Transverse colon (tissue), 4 donors: Measurements from ENCODE around the gene MGAT5.

Source experiments
- POLR2A ChIP-seq: fragments of 450-650 bp; IDR thresholded peaks from one replicate; pipeline ENCODE4 v1.6.1; 2016; ENCODE audit warnings: antibody characterized with exemption, mild to moderate bottlenecking, moderate library complexity
- POLR2AphosphoS5 ChIP-seq, 3 donors: sonication (generic); formaldehyde crosslinking; IDR thresholded peaks; one replicate each; pipeline ENCODE4 v1.6.1; 2016; ENCODE audit warnings: antibody characterized with exemption in 3 of 3
- TF ChIP-seq, protein P1 (sequence below), 5 experiments: fragments of 200-600 bp in 3 of 5; fragments of 450-650 bp in 2 of 5; sonication (generic) in 3 of 5; IDR thresholded peaks; 1 replicate in 2 of 5; 2 replicates in 3 of 5; pipeline ENCODE4 v1.5.1; 2016 to 2017; ENCODE audit warnings: antibody characterized with exemption in 5 of 5, inconsistent platforms in 3 of 5, mild to moderate bottlenecking in 2 of 5, moderate library complexity in 1 of 5

DNA sequence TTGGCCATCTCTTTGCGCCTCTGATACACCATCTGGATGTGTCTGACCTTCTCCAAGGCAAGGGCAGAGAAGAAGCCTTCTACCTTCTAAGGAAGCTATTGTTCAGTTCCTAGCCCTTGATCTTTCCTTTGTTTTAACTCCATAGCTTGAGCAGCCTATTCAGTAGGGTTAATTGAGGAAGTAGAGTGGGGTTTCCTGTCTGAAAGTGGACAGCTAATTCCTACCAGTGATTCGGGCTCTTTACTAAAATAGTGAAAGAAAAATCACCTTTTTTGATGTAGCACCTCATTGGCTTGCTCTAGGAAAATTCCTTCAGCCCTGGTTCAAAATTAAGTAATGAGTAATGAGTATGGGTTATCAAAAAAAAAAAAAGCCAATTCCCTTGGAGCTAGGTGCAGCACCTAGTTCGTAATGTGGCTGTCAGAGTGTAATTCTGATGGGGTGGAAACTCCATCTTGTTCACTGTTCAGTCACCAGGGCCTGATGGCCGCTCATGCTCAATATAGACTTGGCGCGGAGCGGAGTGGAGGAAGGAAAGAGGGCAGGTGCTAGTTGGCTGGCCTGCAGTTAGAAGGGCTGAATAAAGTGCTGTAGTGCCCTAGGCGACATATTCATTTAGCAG is 2.9 kb upstream of the MGAT5 start:
- TF ChIP-seq POLR2AphosphoS5 (IDR thresholded peaks at IDR 0.05): no peak
- TF ChIP-seq, protein P1, sequence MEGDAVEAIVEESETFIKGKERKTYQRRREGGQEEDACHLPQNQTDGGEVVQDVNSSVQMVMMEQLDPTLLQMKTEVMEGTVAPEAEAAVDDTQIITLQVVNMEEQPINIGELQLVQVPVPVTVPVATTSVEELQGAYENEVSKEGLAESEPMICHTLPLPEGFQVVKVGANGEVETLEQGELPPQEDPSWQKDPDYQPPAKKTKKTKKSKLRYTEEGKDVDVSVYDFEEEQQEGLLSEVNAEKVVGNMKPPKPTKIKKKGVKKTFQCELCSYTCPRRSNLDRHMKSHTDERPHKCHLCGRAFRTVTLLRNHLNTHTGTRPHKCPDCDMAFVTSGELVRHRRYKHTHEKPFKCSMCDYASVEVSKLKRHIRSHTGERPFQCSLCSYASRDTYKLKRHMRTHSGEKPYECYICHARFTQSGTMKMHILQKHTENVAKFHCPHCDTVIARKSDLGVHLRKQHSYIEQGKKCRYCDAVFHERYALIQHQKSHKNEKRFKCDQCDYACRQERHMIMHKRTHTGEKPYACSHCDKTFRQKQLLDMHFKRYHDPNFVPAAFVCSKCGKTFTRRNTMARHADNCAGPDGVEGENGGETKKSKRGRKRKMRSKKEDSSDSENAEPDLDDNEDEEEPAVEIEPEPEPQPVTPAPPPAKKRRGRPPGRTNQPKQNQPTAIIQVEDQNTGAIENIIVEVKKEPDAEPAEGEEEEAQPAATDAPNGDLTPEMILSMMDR (IDR thresholded peaks at IDR 0.05): no peak
- TF ChIP-seq POLR2A: no peak
